ENCODE data around the gene RNGTT.

RNGTT gene

DNA sequence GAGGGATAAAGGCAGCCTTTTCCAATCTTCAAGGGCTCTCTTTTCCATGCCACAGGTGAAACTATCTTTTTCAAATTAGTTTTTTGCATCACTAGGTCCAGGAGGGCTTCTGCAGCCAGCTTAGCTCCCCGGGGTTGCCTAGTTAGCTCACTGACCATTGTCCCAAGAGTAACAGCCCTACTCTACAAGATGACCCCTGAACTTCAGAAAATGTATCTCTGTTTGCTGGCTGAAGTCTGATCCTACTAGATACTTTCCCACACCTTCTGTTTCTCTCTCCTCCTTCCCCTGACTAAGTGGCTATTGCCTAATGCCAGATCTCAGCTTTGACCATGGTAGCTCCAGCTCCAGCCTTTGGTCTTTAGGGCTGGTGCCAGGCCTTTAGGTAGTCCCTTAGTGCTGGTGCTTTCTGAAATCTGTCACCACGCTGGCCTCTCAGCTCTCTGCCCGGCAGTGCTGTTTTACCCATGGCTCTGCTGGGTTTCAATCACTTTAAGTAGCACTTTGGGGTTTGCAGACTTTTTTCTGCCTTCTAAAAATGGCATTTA lies 255.1 kb downstream of the RNGTT start:
- no peak for DNase-seq

DNA sequence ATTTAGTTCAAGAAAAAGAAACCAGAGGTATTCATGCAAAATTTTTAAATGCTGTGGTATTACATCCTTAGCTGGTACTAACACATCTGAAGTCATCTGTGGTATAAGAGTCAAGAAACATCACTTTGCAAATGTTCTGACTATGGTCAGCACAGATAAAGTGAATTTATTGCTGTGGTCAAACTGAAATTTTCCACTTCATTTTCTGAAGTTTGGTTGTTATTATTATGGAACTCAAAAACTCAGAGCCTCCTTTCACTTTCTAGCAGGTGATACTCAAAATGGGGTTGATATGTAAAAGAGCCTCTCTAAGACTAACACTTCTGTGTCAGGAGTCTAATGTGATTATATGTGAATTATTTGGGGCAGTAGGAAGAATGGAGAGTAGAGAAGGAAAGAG lies 257.8 kb downstream of the RNGTT start:
- no peak for DNase-seq

DNA sequence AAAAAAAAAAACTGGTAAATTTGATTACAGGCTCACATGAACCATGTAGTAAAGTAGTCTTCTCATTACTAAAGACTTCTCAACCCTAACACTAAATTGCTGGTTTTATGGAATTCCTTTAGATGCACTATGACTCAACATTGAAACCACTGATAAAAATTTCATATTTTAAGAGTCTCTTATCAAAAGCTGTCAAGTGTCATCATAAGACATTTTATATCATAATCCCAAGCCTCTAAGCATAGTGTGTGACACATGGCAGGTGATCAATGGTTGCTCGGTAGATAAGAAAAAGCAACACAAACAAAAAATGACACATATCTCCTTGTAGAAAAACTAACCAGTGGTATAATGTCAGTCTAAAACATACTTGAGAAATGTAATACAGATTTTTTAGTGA lies 258.4 kb downstream of the RNGTT start:
- no peak for DNase-seq

DNA sequence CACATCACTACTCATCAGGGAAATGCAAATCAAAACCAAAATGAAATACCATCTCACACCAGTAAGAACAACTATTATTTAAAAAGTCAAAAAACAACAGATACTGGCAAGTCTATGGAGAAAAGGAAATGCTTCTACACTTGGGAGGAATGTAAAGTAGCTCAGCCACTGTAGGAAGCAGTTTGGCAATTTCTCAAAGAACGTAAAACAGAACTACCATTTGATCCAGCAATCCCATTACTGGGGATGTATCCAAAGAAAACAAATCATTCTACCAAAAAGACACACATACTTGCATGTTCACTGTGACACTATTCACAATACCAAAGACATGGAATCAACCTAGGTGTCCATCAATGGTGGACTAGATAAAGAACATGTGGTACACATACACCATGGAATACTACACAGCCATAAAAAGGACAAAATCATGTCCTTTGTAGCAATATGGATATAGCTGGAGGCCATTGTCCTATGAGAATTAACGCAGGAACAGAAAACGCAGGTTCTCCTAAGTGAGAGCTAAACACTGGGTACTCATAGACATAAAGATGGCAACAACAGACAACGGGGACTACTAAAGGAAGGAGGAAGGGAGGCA lies 260.4 kb downstream of the RNGTT start:
- no peak for DNase-seq

DNA sequence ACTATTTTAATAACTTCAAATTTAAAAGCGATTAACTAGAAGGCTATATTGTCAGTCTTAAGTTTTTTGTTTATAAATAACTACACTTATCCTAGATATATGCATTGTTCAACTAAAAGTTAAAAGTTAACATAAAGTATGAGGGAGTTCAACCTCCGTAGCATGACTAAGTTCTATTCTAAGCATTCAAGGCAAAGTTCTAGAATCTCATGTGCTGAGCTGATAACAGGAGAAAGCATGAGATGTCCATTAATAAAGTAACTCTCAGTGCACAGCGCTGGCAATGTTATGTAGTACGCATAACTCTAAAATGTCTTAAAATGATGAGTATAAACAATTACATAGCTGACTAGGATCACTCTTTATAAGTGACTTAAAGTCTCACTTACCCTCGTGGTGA lies 264.8 kb downstream of the RNGTT start:
- no peak for DNase-seq

DNA sequence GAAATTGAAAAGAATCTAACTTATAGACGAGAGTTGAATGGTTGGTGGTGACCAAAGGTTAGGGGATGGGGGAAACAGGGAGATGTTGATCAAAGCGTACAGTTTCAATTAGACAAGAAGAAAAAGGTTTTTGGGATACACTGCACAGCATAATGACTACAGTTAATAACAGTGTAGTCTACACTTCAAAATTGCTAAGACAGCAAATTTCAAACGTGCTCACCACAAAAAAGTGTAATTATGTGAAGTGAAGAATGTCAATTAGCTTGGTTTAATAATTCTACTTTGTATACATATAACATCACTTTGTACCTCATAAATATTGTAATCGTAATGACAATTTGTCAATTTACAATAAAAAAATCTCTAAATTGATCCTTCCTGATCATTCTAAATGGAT lies 267.5 kb downstream of the RNGTT start:
- DNase-seq, result no peak

DNA sequence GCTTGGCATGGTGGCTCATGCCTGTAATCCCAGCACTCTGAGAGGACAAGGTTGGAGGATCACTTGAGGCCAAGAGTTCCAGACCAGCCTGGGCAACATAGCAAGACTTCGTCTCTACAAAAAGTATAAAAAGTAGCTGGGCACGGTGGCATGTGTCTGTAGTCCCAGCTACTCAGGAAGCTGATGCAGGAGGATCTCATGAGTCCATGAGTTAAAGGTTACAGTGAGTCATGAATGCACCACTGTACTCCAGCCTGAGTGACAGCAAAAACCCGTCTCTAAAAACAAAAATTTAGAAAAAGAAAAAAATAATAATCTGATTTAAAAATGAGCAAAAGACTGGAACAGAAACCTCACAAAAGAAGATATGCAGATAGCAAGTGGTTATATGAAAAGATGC lies 279.7 kb downstream of the RNGTT start:
- no peak for DNase-seq

DNA sequence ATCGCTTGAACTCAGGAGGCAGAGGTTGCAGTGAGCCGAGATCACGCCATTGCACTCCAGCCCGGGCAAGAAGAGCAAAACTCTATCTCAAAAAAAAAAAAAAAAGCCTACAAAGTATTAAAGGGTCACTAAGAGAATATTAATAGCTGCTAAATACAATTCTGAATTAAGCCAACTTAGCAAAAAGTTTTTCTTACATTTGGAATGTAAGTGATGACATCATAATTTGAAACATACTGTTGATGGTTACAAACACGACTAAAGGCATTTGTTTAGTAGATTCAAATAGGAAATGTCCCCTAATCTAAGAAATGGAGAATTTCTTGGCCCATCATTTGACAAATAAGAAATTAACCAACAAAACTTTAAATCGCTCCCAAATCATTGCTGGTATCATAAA lies 282.8 kb downstream of the RNGTT start:
- DNase-seq, result no peak

DNA sequence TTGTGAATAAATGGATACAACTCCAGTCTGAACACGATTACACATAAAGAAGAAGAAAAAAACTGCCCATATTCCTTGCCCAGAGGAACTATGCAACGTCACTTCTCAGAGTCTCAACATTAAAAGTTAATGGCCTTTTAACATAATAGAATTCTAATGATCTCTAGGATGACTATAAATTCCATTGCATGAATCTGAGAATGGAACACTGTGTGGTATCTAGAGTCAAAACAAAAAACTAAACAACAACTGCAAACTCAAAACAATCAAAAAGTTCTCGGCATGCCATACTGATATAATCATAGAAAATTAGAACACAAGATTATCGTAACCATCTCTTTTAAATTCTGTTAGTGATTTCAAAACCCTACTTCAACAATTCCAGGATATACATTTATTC lies 283.6 kb downstream of the RNGTT start:
- DNase-seq, result no peak

DNA sequence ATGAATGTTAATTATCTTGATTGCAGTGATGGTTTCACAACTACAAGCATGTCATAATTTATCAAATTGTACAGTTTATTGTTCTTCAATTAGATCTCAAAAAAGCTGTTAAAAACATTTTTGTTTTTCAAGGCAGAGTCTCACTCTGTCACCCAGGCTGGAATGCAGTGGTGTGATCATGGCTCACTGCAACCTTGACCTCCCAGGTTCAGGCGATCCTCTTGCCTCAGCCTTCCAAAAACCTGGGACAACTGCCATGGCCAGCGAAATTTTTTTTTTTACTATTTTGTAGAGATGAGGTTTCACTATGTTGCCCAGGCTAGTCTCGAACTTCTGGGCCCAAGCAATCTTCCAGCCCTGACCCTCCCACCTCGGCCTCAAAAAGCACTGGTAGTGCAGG lies 286.1 kb downstream of the RNGTT start:
- DNase-seq, result no peak

DNA sequence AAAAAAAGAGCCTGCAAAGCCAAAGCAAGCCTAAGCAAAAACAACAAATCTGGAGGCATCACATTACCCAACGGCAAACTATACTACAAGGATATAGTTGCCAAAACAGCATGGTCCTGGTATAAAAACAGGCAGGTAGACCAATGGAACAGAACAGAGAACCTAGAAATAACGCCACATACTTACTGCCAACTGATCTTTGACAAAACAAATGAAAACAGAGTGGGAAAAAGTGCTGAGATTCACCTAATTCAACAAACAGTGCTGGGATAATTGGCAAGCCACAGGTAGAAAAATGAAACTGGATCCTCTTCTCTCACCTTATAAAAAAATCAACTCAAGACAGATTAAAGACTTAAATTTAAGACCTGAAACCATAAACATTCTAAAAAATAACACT lies 291.8 kb downstream of the RNGTT start:
- DNase-seq, result no peak

DNA sequence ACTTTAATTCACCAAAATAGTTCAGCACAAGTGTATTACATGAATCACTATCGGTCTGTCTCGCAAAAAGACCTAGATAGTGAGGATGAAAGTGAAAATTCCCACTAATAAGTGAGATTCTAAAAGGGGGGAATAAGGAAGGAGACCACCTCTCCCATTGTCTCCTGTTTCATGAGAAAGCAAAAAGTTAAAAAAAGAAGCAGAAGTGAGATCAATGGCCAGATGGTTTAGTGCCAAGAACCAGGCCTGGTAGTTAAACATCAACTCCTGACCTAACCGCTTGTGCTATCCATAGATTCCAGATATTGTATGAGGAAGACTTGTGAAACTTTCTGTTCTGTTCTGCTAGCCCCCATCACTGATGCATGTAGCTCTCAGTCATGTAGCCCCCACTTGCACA lies 293.0 kb downstream of the RNGTT start:
- DNase-seq, result no peak

DNA sequence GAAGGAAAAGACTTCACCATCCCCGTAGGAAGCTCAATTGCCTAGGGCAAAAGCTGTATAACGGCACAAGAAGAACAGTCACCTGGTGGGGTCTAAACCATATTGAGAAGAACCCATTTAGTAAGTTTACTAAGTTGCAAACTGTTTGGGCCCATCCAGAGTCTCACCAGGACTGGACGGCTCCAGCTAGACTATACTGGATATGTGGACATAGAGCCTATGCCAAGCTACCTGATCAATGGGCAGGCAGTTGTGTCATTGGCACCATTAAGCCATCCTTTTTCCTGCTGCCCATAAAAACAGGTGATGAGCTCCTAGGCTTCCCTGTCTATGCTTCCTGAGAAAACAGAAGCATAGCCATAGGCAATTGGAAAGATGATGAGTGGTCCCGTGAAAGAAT lies 293.9 kb downstream of the RNGTT start:
- no peak for DNase-seq

DNA sequence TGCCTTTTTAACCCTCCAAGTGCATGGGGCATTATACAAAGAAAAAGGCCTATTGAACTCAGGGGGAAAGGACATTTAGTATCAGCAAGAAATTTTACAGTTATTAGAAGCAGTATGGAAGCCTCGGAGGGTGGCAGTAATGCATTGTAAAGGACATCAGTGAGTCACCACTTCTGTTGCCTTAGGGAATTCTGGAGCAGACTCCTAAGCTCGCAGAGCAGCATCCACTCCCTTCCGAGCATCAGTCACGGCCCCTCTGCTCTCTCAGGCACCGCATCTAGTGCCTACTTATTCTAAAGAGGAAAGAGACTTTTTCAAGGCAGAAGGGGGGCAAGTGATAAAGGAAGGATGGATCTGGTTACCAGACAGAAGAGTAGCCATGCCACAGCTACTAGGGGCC lies 296.5 kb downstream of the RNGTT start:
- DNase-seq, result no peak

DNA sequence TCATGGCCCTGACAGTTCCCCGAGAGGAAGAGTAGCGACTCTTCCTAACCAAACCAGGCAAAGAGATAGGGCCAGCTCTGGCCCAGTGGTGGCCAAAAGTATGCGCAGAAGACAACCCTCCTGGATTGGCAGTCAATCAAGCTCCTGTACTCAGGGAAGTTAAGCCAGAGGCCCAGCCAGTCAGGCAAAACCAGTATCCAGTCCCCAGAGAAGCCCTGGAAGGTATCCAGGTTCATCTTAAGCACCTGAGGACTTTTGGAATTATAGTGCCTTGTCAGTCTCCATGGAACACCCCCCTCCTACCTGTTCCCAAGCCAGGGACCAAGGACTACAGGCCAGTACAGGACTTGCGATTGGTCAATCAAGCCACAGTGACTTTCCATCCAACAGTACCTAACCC lies 298.3 kb downstream of the RNGTT start:
- no peak for DNase-seq

DNA sequence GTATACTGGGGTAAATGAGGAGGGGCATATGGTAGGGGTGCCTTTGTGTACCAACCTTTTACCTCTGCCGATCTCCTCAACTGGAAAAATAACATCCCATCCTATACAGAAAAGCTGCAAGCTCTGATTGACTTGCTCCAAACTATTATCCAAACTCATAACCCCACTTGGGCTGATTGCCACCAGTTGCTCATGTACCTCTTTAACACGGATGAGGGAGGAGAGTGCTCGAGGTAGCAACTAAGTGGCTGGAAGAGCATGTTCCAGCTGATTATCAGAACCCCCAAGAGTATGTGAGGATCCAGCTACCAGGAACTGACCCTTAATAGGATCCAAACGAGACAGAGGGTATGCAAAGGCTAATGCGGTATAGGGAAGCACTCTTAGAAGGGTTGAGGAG lies 299.6 kb downstream of the RNGTT start:
- no peak for DNase-seq

DNA sequence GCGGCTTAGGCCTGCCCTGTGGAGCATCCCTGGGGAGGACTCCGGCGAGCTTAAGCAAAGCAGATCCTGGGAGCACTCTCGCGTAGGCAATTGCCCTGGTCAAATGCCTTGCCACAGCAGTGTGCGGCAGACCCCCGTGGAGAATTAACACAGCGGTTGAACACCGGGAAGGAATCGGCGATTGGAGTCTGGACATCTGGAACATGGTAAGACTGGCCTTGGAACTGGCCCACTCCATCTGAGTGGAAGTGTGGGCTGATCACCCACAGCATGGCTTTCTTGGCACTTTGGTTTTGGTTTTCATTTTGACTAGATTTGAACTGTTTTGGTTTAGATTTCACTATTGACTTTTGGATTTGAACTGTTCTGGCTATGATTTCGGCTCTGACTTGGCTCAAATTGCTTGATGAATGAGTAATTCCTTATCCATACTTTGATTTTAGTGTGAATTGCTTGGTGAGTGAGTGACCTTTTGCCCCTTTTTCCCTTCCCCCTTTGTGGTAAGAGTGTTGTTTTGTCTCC lies 300.7 kb downstream of the RNGTT start:
- DNase-seq, result no peak

DNA sequence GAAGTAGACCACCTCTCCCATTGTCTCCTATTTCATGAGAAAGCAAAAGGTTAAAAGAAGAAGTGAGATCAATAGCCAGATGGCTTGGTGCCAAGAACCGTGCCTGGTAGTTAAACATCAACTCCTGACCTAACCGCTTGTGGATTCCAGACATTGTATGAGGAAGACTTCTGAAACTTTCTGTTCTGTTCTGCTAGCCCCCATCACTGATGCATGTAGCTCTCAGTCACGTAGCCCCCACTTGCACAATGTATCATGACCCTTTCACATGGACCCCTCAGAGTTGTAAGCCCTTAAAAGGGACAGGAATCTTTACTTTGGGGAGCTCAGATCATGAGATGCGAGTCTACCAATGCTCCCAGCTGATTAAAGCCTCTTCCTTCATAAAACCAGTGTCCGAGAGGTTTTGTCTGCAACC lies 301.2 kb downstream of the RNGTT start:
- no peak for DNase-seq

DNA sequence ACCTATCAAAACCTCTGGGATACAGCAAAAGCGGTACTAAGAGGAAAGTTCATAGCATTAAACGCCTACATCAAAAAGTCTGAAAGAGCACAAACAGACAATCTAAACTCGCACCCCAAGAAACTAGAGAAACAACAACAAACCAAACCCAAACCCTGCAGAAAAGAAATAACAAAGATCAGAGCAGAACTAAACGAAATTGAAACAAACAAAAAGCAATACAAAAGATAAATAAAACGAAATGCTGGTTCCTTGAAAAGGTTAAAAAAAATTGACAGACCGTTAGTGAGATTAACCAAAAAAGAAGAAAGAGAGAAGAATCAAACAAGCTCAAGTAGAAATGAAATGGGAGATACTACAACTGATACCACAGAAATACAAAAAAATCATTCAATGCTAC lies 302.3 kb downstream of the RNGTT start:
- DNase-seq, result no peak

DNA sequence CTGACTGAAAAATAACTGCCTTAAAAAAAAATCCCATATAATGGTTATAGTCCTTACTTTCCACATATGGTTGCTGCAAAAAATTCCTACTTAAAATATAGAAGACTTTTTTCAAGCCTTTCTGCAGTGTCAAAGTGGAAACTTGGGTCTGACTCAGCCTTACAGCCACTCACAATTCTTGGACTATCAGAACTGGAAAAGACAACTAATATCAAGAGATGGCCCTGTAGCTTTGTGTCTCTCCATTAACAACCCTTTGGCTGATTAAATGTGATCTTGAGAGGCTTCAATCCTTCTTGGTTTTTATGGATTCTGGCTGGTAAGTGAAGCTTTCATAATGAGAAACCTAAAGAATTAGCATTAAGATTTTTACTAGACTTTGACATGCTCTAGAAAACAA lies 307.8 kb downstream of the RNGTT start:
- no peak for DNase-seq

DNA sequence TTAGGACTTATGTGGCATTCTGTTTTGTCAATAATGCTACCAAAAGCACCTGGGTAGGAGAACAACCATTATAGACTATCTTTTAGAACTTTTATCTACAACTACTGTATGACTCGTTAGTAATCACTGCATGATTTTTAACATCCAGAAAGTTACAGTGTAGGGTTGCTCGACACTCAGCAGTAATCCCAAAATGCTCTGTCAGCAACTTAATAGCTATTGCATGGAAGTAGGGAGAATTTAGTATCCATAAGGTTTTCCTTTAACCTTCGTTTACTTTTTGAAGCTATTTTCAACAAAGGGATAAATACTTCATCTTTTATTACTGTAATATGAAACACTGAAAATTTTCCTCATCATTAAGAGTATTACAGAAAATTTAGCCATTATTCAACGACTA lies 309.5 kb downstream of the RNGTT start:
- no peak for DNase-seq

DNA sequence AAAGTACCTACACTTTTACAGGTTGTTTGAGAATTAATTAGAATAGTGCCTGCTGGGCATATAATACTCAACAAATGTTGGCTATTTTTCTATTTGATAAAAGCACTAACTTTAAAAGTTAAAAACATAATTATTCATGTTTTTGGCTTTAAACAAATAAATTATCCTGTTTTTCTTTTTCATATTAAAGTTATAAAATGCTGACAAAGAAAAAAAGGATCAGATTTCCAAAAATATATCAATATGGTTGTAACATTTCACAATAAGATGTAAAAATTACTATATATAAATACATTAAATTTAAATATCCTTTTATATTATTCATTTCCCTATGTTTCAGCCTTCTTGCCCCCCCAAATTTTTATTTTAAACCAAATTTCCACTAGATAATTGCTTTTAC lies 312.0 kb downstream of the RNGTT start:
- DNase-seq, result no peak

DNA sequence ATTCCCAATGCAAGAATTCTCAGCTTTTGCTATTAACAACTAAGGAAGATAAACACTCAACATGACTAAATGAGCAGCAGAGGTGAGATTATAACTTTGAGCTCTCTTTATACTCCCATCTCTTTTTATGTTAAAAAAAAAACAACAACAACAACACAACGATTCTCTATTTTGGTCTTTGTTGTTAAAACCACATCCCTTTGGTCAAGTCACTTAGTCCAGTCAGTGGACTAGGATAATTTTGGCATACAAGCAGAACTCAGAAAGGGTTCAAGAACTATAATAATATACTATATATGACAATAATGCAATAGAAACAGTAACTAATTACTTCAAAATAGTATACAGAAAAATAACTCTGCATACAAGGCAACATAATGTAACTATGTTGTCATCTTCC lies 312.4 kb downstream of the RNGTT start:
- no peak for DNase-seq

DNA sequence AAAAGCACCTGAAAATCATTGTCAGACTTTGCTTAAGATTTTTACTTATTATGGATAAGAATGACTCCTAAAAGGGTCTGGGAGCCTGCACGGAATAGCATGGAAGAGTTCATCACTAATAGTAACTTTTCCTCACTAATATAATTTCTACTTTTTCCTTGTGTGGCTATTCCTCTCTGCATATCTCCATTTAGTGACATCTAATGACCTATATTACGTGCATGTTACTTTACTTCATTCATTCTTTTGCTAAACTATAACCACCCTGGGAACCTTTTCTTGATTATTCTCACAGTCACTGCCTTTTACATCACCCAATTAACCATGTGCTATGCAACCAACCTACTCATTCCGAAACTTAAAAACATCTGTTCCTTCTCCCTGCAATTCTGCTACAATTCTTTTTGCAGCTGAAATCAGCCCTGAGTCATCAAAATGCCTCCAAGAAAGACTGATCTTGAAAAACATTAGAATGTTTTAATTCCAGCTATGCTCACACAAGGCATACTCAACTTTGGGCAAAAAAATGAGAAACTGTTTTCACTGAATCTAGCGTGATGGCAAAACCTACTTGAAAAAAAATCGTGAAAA lies 313.3 kb downstream of the RNGTT start:
- no peak for DNase-seq

Data from stimulated activated CD4-positive, alpha-beta T cell treated with anti-CD3 and anti-CD28 coated beads, Interleukin-4, amount 100 ng/mL, for 24 hours (primary cell).